8988T (cell line): ENCODE data around the gene BBS7.

Experiments used
- DNase-seq: peaks from one replicate; pipeline ENCODE4 v3.0.0; 2011

Gene BBS7

GRCh38 chr4:121824171-121824527 lies 46.1 kb downstream of the BBS7 start:
- DNase-seq = no peak

- peak; percentile 38 for DNase-seq
Measured at GRCh38 chr4:121823505-121824170, 46.6 kb downstream of the BBS7 start, which contains the start of gene CCNA2. CCNA2 (minus strand) TSS chr4:121823883; CDS start chr4:121823628, 255 bp downstream.

GRCh38 chr4:121822796-121823504 lies 47.3 kb downstream of the BBS7 start:
- no peak for DNase-seq

GRCh38 chr4:121822047-121822446 lies 48.2 kb downstream of the BBS7 start:
- DNase-seq = no peak

GRCh38 chr4:121819216-121819965 lies 50.9 kb downstream of the BBS7 start:
- DNase-seq = no peak

- DNase-seq = no peak
Measured at GRCh38 chr4:121818215-121818614, 52.1 kb downstream of the BBS7 start.

GRCh38 chr4:121817701-121818100 lies 52.6 kb downstream of the BBS7 start:
- no peak for DNase-seq

GRCh38 chr4:121817006-121817405 lies 53.3 kb downstream of the BBS7 start:
- no peak for DNase-seq

- no peak for DNase-seq
Measured at GRCh38 chr4:121814756-121815155, 55.5 kb downstream of the BBS7 start.

- no peak for DNase-seq
Measured at GRCh38 chr4:121811122-121811521, 59.2 kb downstream of the BBS7 start.

GRCh38 chr4:121806411-121806810 lies 63.9 kb downstream of the BBS7 start:
- DNase-seq = no peak

GRCh38 chr4:121801715-121802075 lies 68.6 kb downstream of the BBS7 start:
- DNase-seq = no peak

GRCh38 chr4:121800961-121801714 lies 69.1 kb downstream of the BBS7 start, which contains the start of gene EXOSC9:
EXOSC9 (plus strand) TSS chr4:121801323; CDS start chr4:121801425, 102 bp downstream.
- no peak for DNase-seq

- no peak for DNase-seq
Measured at GRCh38 chr4:121800638-121800960, 69.7 kb downstream of the BBS7 start.

- DNase-seq = no peak
Measured at GRCh38 chr4:121799867-121800501, 70.3 kb downstream of the BBS7 start.

- DNase-seq = no peak
Measured at GRCh38 chr4:121799208-121799823, 71.0 kb downstream of the BBS7 start.

- DNase-seq = no peak
Measured at GRCh38 chr4:121796283-121796682, 74.0 kb downstream of the BBS7 start.

GRCh38 chr4:121794505-121795188 lies 75.6 kb downstream of the BBS7 start:
- no peak for DNase-seq

- DNase-seq = no peak
Measured at GRCh38 chr4:121792966-121793365, 77.3 kb downstream of the BBS7 start.

- DNase-seq = no peak
Measured at GRCh38 chr4:121791481-121791880, 78.8 kb downstream of the BBS7 start.

GRCh38 chr4:121790976-121791375 lies 79.3 kb downstream of the BBS7 start:
- DNase-seq = no peak
